HCT116 (cell line): ENCODE measurements around the gene ETFA. TPM values are rescaled to one million over a fixed set of nuclear protein-coding genes. Genes with fewer than 3 reads are reported as not detected.

Experiments used
- ATAC-seq: fragments of 200-7000 bp; cut with Tn5 transposase; 2 replicates; pipeline ENCODE4 v1.9.1; 2020; ENCODE audit warnings: mild to moderate bottlenecking, moderate library complexity
- BruUV-seq: library from RNA; stranded (reverse); fragments of 400-500 nt; replicated peaks from 2 replicates; lab custom pipeline; 2021; lab: Mats Ljungman, UMichigan
- CTCF ChIA-PET: fragments of 300-600 bp; sonication (Branson Sonifier 250); formaldehyde crosslinking; loops from one replicate; lab custom pipeline; 2021; ENCODE audit warnings: antibody characterized with exemption; lab: Charles Lee
- POLR2A ChIA-PET: fragments of 300-600, 350-600 bp; sonication (Branson Sonifier 250); formaldehyde crosslinking; loops from one replicate; lab custom pipeline; 2021; ENCODE audit warnings: antibody characterized with exemption; lab: Charles Lee
- RAD21 ChIA-PET, 2 experiments: fragments of 300-600 bp; sonication (Branson Sonifier 250); formaldehyde crosslinking; loops; one replicate each; lab custom pipeline; 2023; ENCODE audit warnings: low total read pairs in 2 of 2; ENCODE audit not compliant: uncharacterized antibody in 2 of 2, unreplicated experiment in 2 of 2, low non-redundant PET in 1 of 2; lab: Charles Lee
- DNase-seq: peaks from one replicate; pipeline ENCODE4 v3.0.0-alpha.2; 2010; ENCODE audit warnings: low read depth, low spot score
- H2AFZ ChIP-seq: fragments of 200-600 bp; shearing (Covaris generic), sonication (generic); 2 replicates; pipeline ENCODE4 v1.6.1; 2017; ENCODE audit warnings: low read depth, mixed run types, mixed read lengths, antibody characterized with exemption, low read length; ENCODE audit not compliant: poor library complexity, severe bottlenecking
- H3K27ac ChIP-seq: 2 replicates; pipeline ENCODE4 v1.5.1; 2012; ENCODE audit warnings: low read depth, low read length
- H3K27me3 ChIP-seq: fragments of 200-600 bp; sonication (generic); 2 replicates; pipeline ENCODE4 v1.6.1; 2016; ENCODE audit warnings: mixed run types, low read length, mixed read lengths; ENCODE audit not compliant: insufficient read depth
- H3K36me3 ChIP-seq, 2 experiments: fragments of 200-500 bp in 1 of 2; fragments of 200-600 bp in 1 of 2; sonication (Bioruptor generic) in 1 of 2; sonication (generic) in 1 of 2; 2 replicates each; pipeline versions ENCODE4 v1.5.1 to v1.6.1; 2014 to 2016; ENCODE audit warnings: low read length in 2 of 2, inconsistent platforms in 1 of 2, mixed read lengths in 1 of 2, mixed run types in 1 of 2; ENCODE audit not compliant: insufficient read depth in 2 of 2, control insufficient read depth in 1 of 2
- H3K4me1 ChIP-seq, 2 experiments: fragments of 200-600 bp in 1 of 2; sonication (generic) in 1 of 2; 2 replicates each; pipeline versions ENCODE4 v1.5.1 to v1.6.1; 2012 to 2017; ENCODE audit warnings: low read length in 2 of 2, inconsistent platforms in 1 of 2, mild to moderate bottlenecking in 1 of 2, mixed read lengths in 1 of 2, mixed run types in 1 of 2, moderate library complexity in 1 of 2; ENCODE audit not compliant: insufficient read depth in 2 of 2, control insufficient read depth in 1 of 2
- H3K4me2 ChIP-seq: fragments of 200-600 bp; sonication (generic); 2 replicates; pipeline ENCODE4 v1.6.1; 2017; ENCODE audit warnings: mixed run types, low read length, mixed read lengths
- H3K4me3 ChIP-seq, 2 experiments: fragments of 200-600 bp in 1 of 2; sonication (generic) in 1 of 2; replicated peaks in 1 of 2; 2 replicates each; pipeline ENCODE4 v1.5.1; 2011 to 2016; ENCODE audit warnings: low read length in 2 of 2, control low read depth in 1 of 2, low read depth in 1 of 2, mild to moderate bottlenecking in 1 of 2, mixed read lengths in 1 of 2, mixed run types in 1 of 2
- H3K79me2 ChIP-seq: fragments of 200-600 bp; sonication (generic); 2 replicates; pipeline ENCODE4 v1.6.1; 2017; ENCODE audit warnings: mild to moderate bottlenecking, mixed run types, low read length, moderate library complexity, mixed read lengths; ENCODE audit not compliant: insufficient read depth
- H3K9ac ChIP-seq: fragments of 200-600 bp; sonication (generic); 2 replicates; pipeline ENCODE4 v1.6.1; 2016; ENCODE audit warnings: low read length, mixed read lengths
- H3K9me2 ChIP-seq: fragments of 200-600 bp; sonication (generic), shearing (Covaris generic); 2 replicates; pipeline ENCODE4 v1.6.1; 2017; ENCODE audit warnings: mixed run types, mild to moderate bottlenecking, moderate library complexity; ENCODE audit not compliant: insufficient read depth
- H3K9me3 ChIP-seq, 2 experiments: fragments of 200-500 bp in 1 of 2; fragments of 200-600 bp in 1 of 2; sonication (Bioruptor generic) in 1 of 2; sonication (generic) in 1 of 2; 2 replicates each; pipeline ENCODE4 v1.6.1; 2014 to 2017; ENCODE audit warnings: low read length in 2 of 2, mixed read lengths in 2 of 2, inconsistent platforms in 1 of 2, low read depth in 1 of 2, mild to moderate bottlenecking in 1 of 2, mixed run types in 1 of 2, moderate library complexity in 1 of 2; ENCODE audit not compliant: control insufficient read depth in 1 of 2, insufficient read depth in 1 of 2
- H4K20me1 ChIP-seq: fragments of 200-600 bp; sonication (generic), shearing (Covaris generic); 2 replicates; pipeline ENCODE4 v1.6.1; 2017; ENCODE audit warnings: mixed run types, mild to moderate bottlenecking, moderate library complexity; ENCODE audit not compliant: insufficient read depth
- EZH2 ChIP-seq: fragments of 200-600 bp; sonication (generic); IDR thresholded peaks from 2 replicates; pipeline ENCODE4 v1.6.1; 2017; ENCODE audit warnings: antibody characterized with exemption, mixed run types
- JUND ChIP-seq: IDR thresholded peaks from 2 replicates; pipeline ENCODE4 v1.6.1; 2012
- MAX ChIP-seq: IDR thresholded peaks from 2 replicates; pipeline ENCODE4 v1.6.1; 2012
- POLR2AphosphoS5 ChIP-seq: IDR thresholded peaks from 2 replicates; pipeline ENCODE4 v1.6.1; 2011; ENCODE audit warnings: mild to moderate bottlenecking, low read depth, low read length, moderate library complexity
- RAD21 ChIP-seq: IDR thresholded peaks from 2 replicates; pipeline ENCODE4 v1.6.1; 2012; ENCODE audit warnings: low read depth, mild to moderate bottlenecking
- REST ChIP-seq: IDR thresholded peaks from 2 replicates; pipeline ENCODE4 v1.6.1; 2012; ENCODE audit warnings: low read depth
- SP1 ChIP-seq: IDR thresholded peaks from 2 replicates; pipeline ENCODE4 v1.6.1; 2012; ENCODE audit warnings: low read depth
- TCF7L2 ChIP-seq: IDR thresholded peaks from 2 replicates; pipeline ENCODE4 v1.7.0; 2011; ENCODE audit warnings: borderline replicate concordance, inconsistent platforms; ENCODE audit not compliant: insufficient read depth, insufficient read length; ENCODE audit errors: extremely low read depth
- ZNF274 ChIP-seq: fragments of 200-500 bp; sonication (Bioruptor generic); IDR thresholded peaks from 2 replicates; pipeline ENCODE4 v1.6.1; 2014; ENCODE audit warnings: mild to moderate bottlenecking, low read depth, low read length, inconsistent platforms
- intact Hi-C: fragments of 100-400 bp; cut with micrococcal nuclease; formaldehyde crosslinking; loops from 2 replicates; pipeline ENCODE4 v1.10.0; 2022
- total RNA-seq: library from RNA; stranded (reverse); gene quantifications from one replicate; pipeline ENCODE4 v1.2.1, GENCODE V29; 2021; ENCODE audit not compliant: unreplicated experiment

Gene ETFA
- total RNA-seq, 1 experiment from 2014 or later: 144 TPM

GRCh38 chr15:76204109-76204845 lies 107.0 kb downstream of the ETFA start:
- Histone ChIP-seq H3K9me2 (no peaks in the 10 kb centered on the region), H4K20me1 (no peaks in the 10 kb centered on the region), H2AFZ (no peak overlapping the region), H3K4me1 (peaks cover 17 to 23% of the 10 kb centered on the region in 2 experiments), H3K9ac (no peak overlapping the region), H3K9me3 (no peaks in the 10 kb centered on the region), H3K36me3 (no peaks in the 10 kb centered on the region), H3K4me3 (no peak overlapping the region), H3K4me2 (no peak overlapping the region), H3K27ac (no peak overlapping the region), H3K27me3 (no peaks in the 10 kb centered on the region), H3K79me2 (no peaks in the 10 kb centered on the region)
- DNase-seq: no peak
- TF ChIP-seq POLR2AphosphoS5 (no peak), MAX (no peak)
- RAD21 ChIA-PET: interaction anchor here in 1 of 2 experiments (0.7 kb wide), 1 partner anchor 80 kb away, joined by 3 read pairs; no protein-coding TSS in a partner anchor
- intact Hi-C loops: no loop called here
- no TSS peak for BruUV-seq
- CTCF ChIA-PET: no interaction called here
- ATAC-seq: no peak
- POLR2A ChIA-PET: no interaction called here

GRCh38 chr15:76203346-76204108 lies 107.7 kb downstream of the ETFA start:
- CTCF ChIA-PET: no interaction called here
- POLR2A ChIA-PET: no interaction called here
- H3K79me2 ChIP-seq: no peaks in the 10 kb centered on the region
- ATAC-seq (no peak), DNase-seq (no peak)
- no peak overlapping the region for H3K9ac ChIP-seq
- BruUV-seq: no TSS peak
- H4K20me1 ChIP-seq: no peaks in the 10 kb centered on the region
- intact Hi-C loops: no loop called here
- H2AFZ ChIP-seq: no peak overlapping the region
- no peaks in the 10 kb centered on the region for H3K9me2 ChIP-seq
- TF ChIP-seq RAD21 (no peak), EZH2 (no peak), TCF7L2 (no peak), JUND (no peak), MAX (no peak), SP1 (no peak), REST (no peak), POLR2AphosphoS5 (no peak), ZNF274 (no peak)
- H3K4me2 ChIP-seq: no peak overlapping the region
- peaks cover 24 to 30% of the 10 kb centered on the region in 2 experiments for H3K4me1 ChIP-seq
- H3K27ac ChIP-seq: no peak overlapping the region
- no peaks in the 10 kb centered on the region for H3K27me3 ChIP-seq
- RAD21 ChIA-PET: no interaction called here
- H3K9me3 ChIP-seq: no peaks in the 10 kb centered on the region
- H3K4me3 ChIP-seq: no peak overlapping the region
- no peaks in the 10 kb centered on the region for H3K36me3 ChIP-seq
